ENCODE results near the gene ANO10. TPM values are rescaled to one million over a fixed set of nuclear protein-coding genes. Genes with fewer than 3 reads are reported as not detected.
A peak's percentile ranks its signal among the peaks of the same experiment; 100 is the strongest.
"Not testable (repeated sequence)": the region's sequence is repeated elsewhere in the genome, so short reads cannot be mapped to it uniquely, and the experiment has no call there.

The ANO10 gene
- total RNA-seq, 2 experiments from 2014 or later = 9.3 to 9.7 TPM

GRCh38 chr3:43473737-43474136 lies 148.1 kb downstream of the ANO10 start:
- DNase-seq = no peak
- no peaks in the 10 kb centered on the region for H3K27me3 Mint-ChIP-seq (ENCODE audit: low read depth)
- no peak overlapping the region for H3K27ac Mint-ChIP-seq
- H3K9me3 Mint-ChIP-seq = no peaks in the 10 kb centered on the region
- H3K4me3 Mint-ChIP-seq = no peak overlapping the region
- no peaks in the 10 kb centered on the region for H3K36me3 Mint-ChIP-seq (ENCODE audit: low read depth)
- H3K4me1 Mint-ChIP-seq (ENCODE audit: low read depth) = peaks cover 28% of the 10 kb centered on the region
- CTCF ChIA-PET = interaction anchor here (0.7 to 1.1 kb wide), 2 partner anchors 78 to 211 kb away, joined by 3 read pairs; no protein-coding TSS in a partner anchor
- intact Hi-C loops (cut with micrococcal nuclease) = no loop called here

GRCh38 chr3:43473244-43473643 lies 148.6 kb downstream of the ANO10 start:
- intact Hi-C loops (cut with micrococcal nuclease) = no loop called here
- Mint-ChIP-seq H3K9me3 (no peaks in the 10 kb centered on the region), H3K27me3 (ENCODE audit: low read depth) (no peaks in the 10 kb centered on the region), H3K36me3 (ENCODE audit: low read depth) (no peaks in the 10 kb centered on the region), H3K4me1 (ENCODE audit: low read depth) (peaks cover 24% of the 10 kb centered on the region), H3K4me3 (no peak overlapping the region), H3K27ac (no peak overlapping the region)
- CTCF ChIA-PET = no interaction called here
- DNase-seq = no peak

GRCh38 chr3:43468133-43468532 lies 153.7 kb downstream of the ANO10 start:
- CTCF ChIA-PET = interaction anchor here (0.6 kb wide), 1 partner anchor 305 kb away, joined by 3 read pairs; no protein-coding TSS in a partner anchor
- H3K9me3 Mint-ChIP-seq = no peaks in the 10 kb centered on the region
- intact Hi-C loops (cut with micrococcal nuclease) = no loop called here
- DNase-seq = no peak
- H3K27me3 Mint-ChIP-seq (ENCODE audit: low read depth) = no peaks in the 10 kb centered on the region
- H3K4me3 Mint-ChIP-seq = no peak overlapping the region
- H3K4me1 Mint-ChIP-seq (ENCODE audit: low read depth) = peaks cover 3% of the 10 kb centered on the region
- no peak overlapping the region for H3K27ac Mint-ChIP-seq
- H3K36me3 Mint-ChIP-seq (ENCODE audit: low read depth) = no peaks in the 10 kb centered on the region

- Mint-ChIP-seq H3K27ac (no peak overlapping the region), H3K36me3 (ENCODE audit: low read depth) (peaks cover 6% of the 10 kb centered on the region), H3K27me3 (ENCODE audit: low read depth) (no peaks in the 10 kb centered on the region), H3K4me3 (no peak overlapping the region), H3K4me1 (ENCODE audit: low read depth) (peaks cover 3% of the 10 kb centered on the region), H3K9me3 (peaks cover 5% of the 10 kb centered on the region)
- intact Hi-C loops (cut with micrococcal nuclease) = no loop called here
- DNase-seq = no peak
- CTCF ChIA-PET = no interaction called here
Measured at GRCh38 chr3:43465109-43465508, 156.7 kb downstream of the ANO10 start.

DNA sequence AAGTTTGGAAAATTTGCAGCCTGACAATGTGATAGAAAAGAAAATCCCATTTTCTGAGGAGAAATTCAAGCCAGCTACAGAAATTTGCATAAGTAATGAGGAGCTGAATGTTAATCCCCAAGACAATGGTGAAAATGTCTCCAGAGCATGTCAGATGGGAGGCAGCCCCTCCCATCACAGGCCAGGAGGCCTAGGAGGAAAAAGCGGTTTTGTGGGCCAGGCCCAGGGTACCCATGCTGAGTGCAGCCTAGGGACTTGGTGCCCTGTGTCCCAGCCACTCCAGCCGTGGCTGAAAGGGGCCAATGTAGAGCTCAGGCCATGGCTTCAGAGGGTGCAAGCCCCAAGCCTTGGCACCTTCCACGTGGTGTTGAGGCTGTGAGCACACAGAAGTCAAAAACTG lies 159.2 kb downstream of the ANO10 start:
- DNase-seq; H3K27ac Mint-ChIP-seq; H3K27me3 Mint-ChIP-seq (ENCODE audit: low read depth); H3K9me3 Mint-ChIP-seq; CTCF ChIA-PET; H3K4me1 Mint-ChIP-seq (ENCODE audit: low read depth); H3K36me3 Mint-ChIP-seq (ENCODE audit: low read depth); intact Hi-C loops (cut with micrococcal nuclease); H3K4me3 Mint-ChIP-seq: not testable (repeated sequence)

GRCh38 chr3:43461345-43461744 lies 160.5 kb downstream of the ANO10 start:
- Mint-ChIP-seq H3K4me3 (no peak overlapping the region), H3K27me3 (ENCODE audit: low read depth) (no peaks in the 10 kb centered on the region), H3K9me3 (peaks cover 5% of the 10 kb centered on the region), H3K36me3 (ENCODE audit: low read depth) (peaks cover 6% of the 10 kb centered on the region), H3K4me1 (ENCODE audit: low read depth) (peaks cover 7% of the 10 kb centered on the region), H3K27ac (no peak overlapping the region)
- CTCF ChIA-PET = interaction anchor here (0.9 kb wide), 1 partner anchor 234 kb away, joined by 3 read pairs; no protein-coding TSS in a partner anchor
- intact Hi-C loops (cut with micrococcal nuclease) = no loop called here
- DNase-seq = no peak

DNA sequence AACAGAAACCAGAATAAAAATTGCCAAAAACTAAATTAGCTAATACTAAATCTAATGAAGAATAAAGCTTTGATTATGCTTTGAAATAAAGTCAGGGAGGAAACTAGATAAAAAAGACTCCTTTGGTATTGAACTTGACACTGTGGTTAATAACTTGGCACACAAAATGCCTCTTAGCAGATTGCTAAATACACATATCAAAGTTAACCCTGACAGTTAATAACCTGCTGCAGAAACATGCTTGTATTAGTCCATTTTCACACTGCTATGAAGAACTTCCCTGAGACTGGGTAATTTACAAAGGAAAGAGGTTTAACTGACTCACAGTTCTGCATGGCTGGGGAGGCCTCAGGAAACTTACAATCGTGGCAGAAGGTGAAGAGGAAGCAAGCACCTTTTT lies 164.8 kb downstream of the ANO10 start:
- H3K4me1 Mint-ChIP-seq (ENCODE audit: low read depth); H3K9me3 Mint-ChIP-seq; CTCF ChIA-PET; intact Hi-C loops (cut with micrococcal nuclease); DNase-seq; H3K4me3 Mint-ChIP-seq; H3K36me3 Mint-ChIP-seq (ENCODE audit: low read depth); H3K27me3 Mint-ChIP-seq (ENCODE audit: low read depth); H3K27ac Mint-ChIP-seq: not testable (repeated sequence)

DNA sequence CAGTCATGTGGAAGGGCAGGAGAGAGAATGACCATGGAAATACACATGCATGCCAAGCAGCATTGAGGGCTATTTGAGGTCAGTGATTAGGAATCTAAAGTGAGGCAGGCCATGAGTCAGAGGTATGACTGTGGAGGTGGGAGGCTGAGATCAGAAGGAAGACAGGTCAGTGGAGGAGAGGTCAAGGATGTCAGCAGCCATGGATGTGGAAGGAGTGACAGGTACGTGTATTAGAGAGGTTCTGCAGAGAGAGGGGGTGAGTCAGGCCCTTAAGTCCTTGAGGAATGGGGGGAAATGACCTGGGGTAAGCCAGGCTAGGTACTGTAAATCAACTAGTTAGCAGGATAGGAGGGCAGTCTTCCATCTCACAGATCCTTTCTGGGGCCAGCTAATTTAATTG lies 166.6 kb downstream of the ANO10 start:
- no peaks in the 10 kb centered on the region for H3K27me3 Mint-ChIP-seq (ENCODE audit: low read depth)
- DNase-seq = no peak
- peaks cover 7% of the 10 kb centered on the region for H3K4me1 Mint-ChIP-seq (ENCODE audit: low read depth)
- H3K27ac Mint-ChIP-seq = no peak overlapping the region
- no peaks in the 10 kb centered on the region for H3K36me3 Mint-ChIP-seq (ENCODE audit: low read depth)
- CTCF ChIA-PET = no interaction called here
- H3K9me3 Mint-ChIP-seq = no peaks in the 10 kb centered on the region
- intact Hi-C loops (cut with micrococcal nuclease) = no loop called here
- H3K4me3 Mint-ChIP-seq = no peak overlapping the region

GRCh38 chr3:43453981-43454380 lies 167.8 kb downstream of the ANO10 start:
- H3K27me3 Mint-ChIP-seq (ENCODE audit: low read depth) = no peaks in the 10 kb centered on the region
- no peaks in the 10 kb centered on the region for H3K36me3 Mint-ChIP-seq (ENCODE audit: low read depth)
- H3K27ac Mint-ChIP-seq = no peak overlapping the region
- CTCF ChIA-PET = no interaction called here
- DNase-seq = no peak
- H3K4me1 Mint-ChIP-seq (ENCODE audit: low read depth) = peaks cover 7% of the 10 kb centered on the region
- no peaks in the 10 kb centered on the region for H3K9me3 Mint-ChIP-seq
- intact Hi-C loops (cut with micrococcal nuclease) = no loop called here
- no peak overlapping the region for H3K4me3 Mint-ChIP-seq

DNA sequence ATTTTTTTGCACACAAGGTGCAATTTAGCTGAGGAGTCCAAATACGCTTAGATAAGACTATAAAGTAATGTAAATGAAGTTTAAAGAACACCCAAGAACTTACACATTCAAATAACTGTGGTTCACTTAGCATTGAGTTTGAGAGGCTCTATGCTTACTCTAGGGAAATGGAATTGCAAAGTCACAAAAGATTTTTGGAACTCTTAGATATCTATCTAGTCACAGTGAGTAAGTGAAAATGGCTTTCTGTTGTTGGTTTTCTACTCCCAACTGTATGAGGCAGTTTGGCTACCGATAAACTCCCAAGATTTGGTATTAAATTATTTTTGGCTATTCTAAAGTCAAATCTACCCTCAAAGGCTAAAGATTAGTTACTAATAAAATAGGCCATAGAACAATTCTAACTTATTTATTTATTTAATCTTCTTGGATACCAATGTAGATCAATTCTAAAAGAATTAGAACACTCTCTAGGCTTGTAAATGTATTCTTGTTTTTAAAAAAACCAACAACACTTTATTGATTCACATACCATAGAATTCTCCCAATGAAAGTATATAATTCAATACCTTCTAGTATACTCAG lies 170.0 kb downstream of the ANO10 start:
- H3K36me3 Mint-ChIP-seq (ENCODE audit: low read depth) = no peaks in the 10 kb centered on the region
- H3K9me3 Mint-ChIP-seq = no peaks in the 10 kb centered on the region
- no peaks in the 10 kb centered on the region for H3K27me3 Mint-ChIP-seq (ENCODE audit: low read depth)
- CTCF ChIA-PET = no interaction called here
- DNase-seq = no peak
- H3K4me1 Mint-ChIP-seq (ENCODE audit: low read depth) = peaks cover 10% of the 10 kb centered on the region
- intact Hi-C loops (cut with micrococcal nuclease) = no loop called here
- no peak overlapping the region for H3K4me3 Mint-ChIP-seq
- no peak overlapping the region for H3K27ac Mint-ChIP-seq

DNA sequence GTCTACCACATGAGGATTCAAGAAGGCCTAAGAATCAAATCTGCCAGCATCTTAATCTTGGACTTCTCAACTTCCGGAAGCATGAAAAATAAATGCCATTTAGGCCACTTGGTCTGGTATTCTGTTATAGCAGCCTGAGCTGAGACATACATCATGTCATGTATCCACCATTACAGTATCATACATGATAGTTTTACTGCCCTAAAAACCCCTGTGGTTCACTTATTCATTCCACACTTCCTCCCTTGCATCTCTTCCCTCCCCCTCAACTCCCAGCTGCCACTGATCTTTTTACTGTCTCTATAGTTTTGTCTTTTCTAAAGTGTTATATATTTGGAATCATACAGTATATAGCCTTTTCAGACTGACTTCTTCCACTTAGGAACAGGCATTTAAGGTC lies 173.7 kb downstream of the ANO10 start:
- Mint-ChIP-seq H3K9me3 (no peaks in the 10 kb centered on the region), H3K27me3 (ENCODE audit: low read depth) (no peaks in the 10 kb centered on the region), H3K36me3 (ENCODE audit: low read depth) (no peaks in the 10 kb centered on the region), H3K27ac (no peak overlapping the region), H3K4me1 (ENCODE audit: low read depth) (peaks cover 7% of the 10 kb centered on the region), H3K4me3 (no peak overlapping the region)
- CTCF ChIA-PET = no interaction called here
- intact Hi-C loops (cut with micrococcal nuclease) = no loop called here
- DNase-seq = peak; percentile 19

DNA sequence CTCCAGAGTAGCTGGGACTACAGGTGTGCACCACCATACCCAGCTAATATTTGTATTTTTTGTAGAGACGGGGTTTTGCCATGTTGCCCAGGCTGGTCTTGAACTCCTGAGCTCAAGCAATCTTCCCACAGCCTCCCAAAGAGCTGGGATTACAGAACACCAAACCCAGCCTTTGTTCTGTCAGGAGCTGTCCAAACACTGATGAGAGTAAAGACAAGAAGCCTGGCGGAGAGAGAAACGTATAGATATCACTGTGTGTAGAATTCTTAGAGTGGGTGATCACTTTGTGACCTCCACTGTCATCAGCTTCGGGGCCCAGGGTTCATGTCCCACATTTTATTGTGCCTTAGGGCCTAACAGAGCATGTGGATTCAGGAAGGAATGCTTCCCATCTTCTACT lies 176.0 kb downstream of the ANO10 start:
- H3K4me3 Mint-ChIP-seq = no peak overlapping the region
- H3K27ac Mint-ChIP-seq = no peak overlapping the region
- H3K27me3 Mint-ChIP-seq (ENCODE audit: low read depth) = no peaks in the 10 kb centered on the region
- H3K9me3 Mint-ChIP-seq = no peaks in the 10 kb centered on the region
- peaks cover 8% of the 10 kb centered on the region for H3K4me1 Mint-ChIP-seq (ENCODE audit: low read depth)
- DNase-seq = no peak
- intact Hi-C loops (cut with micrococcal nuclease) = no loop called here
- no peaks in the 10 kb centered on the region for H3K36me3 Mint-ChIP-seq (ENCODE audit: low read depth)
- CTCF ChIA-PET = interaction anchor here (1.5 kb wide), 1 partner anchor 57 kb away, joined by 6 read pairs; no protein-coding TSS in a partner anchor

DNA sequence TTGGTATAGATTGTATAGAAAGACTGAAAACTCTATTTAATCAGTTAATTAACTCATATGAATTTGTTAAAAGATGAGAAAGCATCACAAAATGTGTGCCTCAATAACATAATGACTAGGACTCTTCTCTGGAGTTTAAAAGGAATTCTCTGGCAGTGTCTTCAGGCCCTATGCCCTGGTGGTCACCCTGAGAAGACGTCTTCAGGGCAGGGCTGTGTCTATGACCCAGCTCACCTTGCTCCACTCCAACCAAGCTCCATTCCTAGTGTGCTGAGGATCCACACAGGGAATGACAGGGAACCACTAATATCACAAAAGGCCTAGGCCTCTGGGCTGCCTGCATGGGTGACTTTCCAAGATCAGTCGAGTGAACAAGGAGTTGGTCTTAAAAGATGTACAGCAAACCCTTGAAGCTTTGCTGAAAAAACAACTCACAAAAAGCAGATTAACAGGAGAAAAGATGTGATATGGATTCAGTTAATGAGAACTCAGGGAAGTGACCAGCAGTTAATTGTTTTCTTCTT lies 178.9 kb downstream of the ANO10 start:
- no peak for DNase-seq
- peaks cover 6% of the 10 kb centered on the region for H3K36me3 Mint-ChIP-seq (ENCODE audit: low read depth)
- H3K4me1 Mint-ChIP-seq (ENCODE audit: low read depth) = peaks cover 14% of the 10 kb centered on the region
- no peak overlapping the region for H3K4me3 Mint-ChIP-seq
- peaks cover 5% of the 10 kb centered on the region for H3K9me3 Mint-ChIP-seq
- no peaks in the 10 kb centered on the region for H3K27me3 Mint-ChIP-seq (ENCODE audit: low read depth)
- CTCF ChIA-PET = interaction anchor here (0.6 kb wide), 1 partner anchor 322 kb away, joined by 3 read pairs; no protein-coding TSS in a partner anchor
- H3K27ac Mint-ChIP-seq = no peak overlapping the region
- intact Hi-C loops (cut with micrococcal nuclease) = no loop called here

Measured in activated naive CD4-positive, alpha-beta T cell treated with anti-CD3 and anti-CD28 coated beads for 36 hours (primary cell).